GM06990 (cell line): ENCODE data around the gene TMEM229A.

ENCODE experiments used
- DNase-seq: peaks from one replicate; pipeline ENCODE4 v3.0.0-alpha.2; 2011; ENCODE audit not compliant: insufficient read length; ENCODE audit errors: extremely low read depth
- H3K27me3 ChIP-seq: replicated peaks from 2 replicates; pipeline ENCODE4 v1.6.0; 2011; ENCODE audit warnings: low read length; ENCODE audit not compliant: control insufficient read depth, insufficient read depth
- H3K36me3 ChIP-seq: 2 replicates; pipeline ENCODE4 v1.5.1; 2011; ENCODE audit warnings: low read length; ENCODE audit not compliant: control insufficient read depth, insufficient read depth
- H3K4me3 ChIP-seq: replicated peaks from 2 replicates; pipeline ENCODE4 v1.5.1; 2011; ENCODE audit warnings: low read depth, mild to moderate bottlenecking, control low read depth, low read length
- TF ChIP-seq, protein P1 (sequence below): IDR thresholded peaks from 2 replicates; pipeline ENCODE4 v1.5.1; 2011; ENCODE audit warnings: low read length, control low read depth, mild to moderate bottlenecking, inconsistent platforms; ENCODE audit not compliant: insufficient read depth, poor library complexity, severe bottlenecking

The TMEM229A gene

GRCh38 chr7:123992913-123993518 is 39.9 kb downstream of the TMEM229A start:
- TF ChIP-seq, protein P1, sequence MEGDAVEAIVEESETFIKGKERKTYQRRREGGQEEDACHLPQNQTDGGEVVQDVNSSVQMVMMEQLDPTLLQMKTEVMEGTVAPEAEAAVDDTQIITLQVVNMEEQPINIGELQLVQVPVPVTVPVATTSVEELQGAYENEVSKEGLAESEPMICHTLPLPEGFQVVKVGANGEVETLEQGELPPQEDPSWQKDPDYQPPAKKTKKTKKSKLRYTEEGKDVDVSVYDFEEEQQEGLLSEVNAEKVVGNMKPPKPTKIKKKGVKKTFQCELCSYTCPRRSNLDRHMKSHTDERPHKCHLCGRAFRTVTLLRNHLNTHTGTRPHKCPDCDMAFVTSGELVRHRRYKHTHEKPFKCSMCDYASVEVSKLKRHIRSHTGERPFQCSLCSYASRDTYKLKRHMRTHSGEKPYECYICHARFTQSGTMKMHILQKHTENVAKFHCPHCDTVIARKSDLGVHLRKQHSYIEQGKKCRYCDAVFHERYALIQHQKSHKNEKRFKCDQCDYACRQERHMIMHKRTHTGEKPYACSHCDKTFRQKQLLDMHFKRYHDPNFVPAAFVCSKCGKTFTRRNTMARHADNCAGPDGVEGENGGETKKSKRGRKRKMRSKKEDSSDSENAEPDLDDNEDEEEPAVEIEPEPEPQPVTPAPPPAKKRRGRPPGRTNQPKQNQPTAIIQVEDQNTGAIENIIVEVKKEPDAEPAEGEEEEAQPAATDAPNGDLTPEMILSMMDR, result no peak
- Histone ChIP-seq H3K27me3 (no peaks in the 10 kb centered on the region), H3K36me3 (no peaks in the 10 kb centered on the region), H3K4me3 (no peak overlapping the region)
- no peak for DNase-seq

DNA sequence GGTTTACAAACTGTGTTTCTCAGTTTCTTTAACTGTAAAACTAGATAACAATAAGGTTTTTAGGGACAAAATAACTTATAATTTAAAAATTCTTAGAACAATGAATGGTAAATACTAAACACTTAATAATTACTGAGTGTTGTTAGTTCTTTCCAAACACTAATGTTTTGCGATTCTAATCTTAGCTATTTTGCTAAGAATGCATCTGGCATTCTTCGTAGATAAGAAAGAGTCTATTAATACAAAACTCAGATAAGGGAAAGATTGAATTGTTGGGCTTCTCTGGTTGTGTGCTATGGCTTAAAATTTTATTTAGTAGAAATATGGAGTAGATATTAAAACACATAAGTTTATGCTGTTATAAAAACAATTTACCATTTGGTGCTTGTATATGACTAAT is 45.4 kb downstream of the TMEM229A start:
- Histone ChIP-seq H3K4me3 (no peak overlapping the region), H3K36me3 (no peaks in the 10 kb centered on the region), H3K27me3 (no peaks in the 10 kb centered on the region)
- no peak for DNase-seq
- TF ChIP-seq, protein P1, result no peak
